Spleen (tissue), 7 donors: Measurements from ENCODE around the gene RRP7A.

Source experiments
- CTCF ChIP-seq, 11 experiments: fragments of 200-600 bp in 7 of 11; fragments of 450-650 bp in 4 of 11; sonication (generic) in 4 of 11; IDR thresholded peaks in 8 of 11; conservative IDR thresholded peaks in 3 of 11; 1 replicate in 7 of 11; 2 replicates in 4 of 11; pipeline versions ENCODE4 v1.4.0 to v1.8.0; 2016 to 2021; ENCODE audit warnings: antibody characterized with exemption in 11 of 11, inconsistent platforms in 4 of 11, mild to moderate bottlenecking in 1 of 11
- POLR2A ChIP-seq, 3 donors: fragments of 450-650 bp; IDR thresholded peaks; one replicate each; pipeline ENCODE4 v1.5.1; 2017; ENCODE audit warnings: antibody characterized with exemption in 3 of 3, mild to moderate bottlenecking in 1 of 3
- donor health status: DM: no; HTN: no; CAD: no; lungs with moderate emphysema.
- donor health status: DM: no; HTN: no; CAD: no.
- donor health status: DM: no; HTN: no; CAD: no.

- TF ChIP-seq POLR2A (IDR thresholded peaks at IDR 0.05) (no peak), CTCF (IDR thresholded peaks at IDR 0.05 in 8 of 11, conservative IDR thresholded peaks at IDR 0.05 in 3 of 11) (no peak)
Observed at GRCh38 chr22:42493393-42493792, 26.2 kb downstream of the RRP7A start.
